K562 (cell line): Measurements from ENCODE around the gene TK1. TPM values are rescaled to one million over a fixed set of nuclear protein-coding genes. Genes with fewer than 3 reads are reported as not detected.

ENCODE experiments used
- CBFA2T2 ChIP-seq: fragments of 450-650 bp; conservative IDR thresholded peaks from 2 replicates; pipeline ENCODE4 v1.6.1; 2017; ENCODE audit warnings: mild to moderate bottlenecking
- CREM ChIP-seq: IDR thresholded peaks from 2 replicates; pipeline ENCODE4 v1.6.1; 2014; ENCODE audit warnings: antibody characterized with exemption, low read depth
- DPF2 ChIP-seq: fragments of 450-650 bp; IDR thresholded peaks from 2 replicates; pipeline ENCODE4 v1.6.1; 2016
- ETV5 ChIP-seq: sonication (generic); formaldehyde crosslinking; IDR thresholded peaks from 2 replicates; pipeline ENCODE4 v1.4.0; 2020; ENCODE audit warnings: low read depth, mild to moderate bottlenecking, missing genetic modification reagents
- EWSR1 ChIP-seq: fragments of 450-650 bp; IDR thresholded peaks from 2 replicates; pipeline ENCODE4 v1.6.1; 2018; ENCODE audit warnings: borderline replicate concordance, mild to moderate bottlenecking, low read depth, moderate library complexity; ENCODE audit not compliant: partially characterized antibody
- ILK ChIP-seq: fragments of 450-650 bp; IDR thresholded peaks from 2 replicates; pipeline ENCODE4 v1.6.1; 2016; ENCODE audit warnings: missing genetic modification characterization, low read depth, mild to moderate bottlenecking, missing compliant biosample characterization, moderate library complexity, borderline replicate concordance
- MLLT1 ChIP-seq, 2 experiments: fragments of 450-650 bp; IDR thresholded peaks; 2 replicates each; pipeline ENCODE4 v1.6.1; 2016
- NELFE ChIP-seq: IDR thresholded peaks from 2 replicates; pipeline ENCODE4 v1.6.1; 2011; ENCODE audit warnings: mild to moderate bottlenecking; ENCODE audit not compliant: insufficient read depth, insufficient read length
- PCBP1 ChIP-seq: fragments of 200-400 bp; formaldehyde crosslinking; IDR thresholded peaks from 2 replicates; pipeline ENCODE4 v1.6.1; 2018; ENCODE audit warnings: mild to moderate bottlenecking, low read depth, low read length; ENCODE audit not compliant: poor library complexity, severe bottlenecking
- PHTF2 ChIP-seq: fragments of 250-450 bp; sonication (Bioruptor Pico); IDR thresholded peaks from 2 replicates; pipeline ENCODE4 v1.5.0; 2021; ENCODE audit warnings: mild to moderate bottlenecking
- POLR2A ChIP-seq: fragments of 450-650 bp; conservative IDR thresholded peaks from 2 replicates; pipeline ENCODE4 v1.6.1; 2016
- POLR2G ChIP-seq: fragments of 200-400 bp; formaldehyde crosslinking; IDR thresholded peaks from 2 replicates; pipeline ENCODE4 v1.6.1; 2017; ENCODE audit warnings: low read depth, mild to moderate bottlenecking, antibody characterized with exemption, low read length, moderate library complexity
- RBFOX2 ChIP-seq: fragments of 200-400 bp; formaldehyde crosslinking; IDR thresholded peaks from 2 replicates; pipeline ENCODE4 v1.6.1; 2017; ENCODE audit warnings: low read depth, mild to moderate bottlenecking, low read length, moderate library complexity
- RFX7 ChIP-seq: fragments of 250-450 bp; sonication (Bioruptor Pico); IDR thresholded peaks from 2 replicates; pipeline ENCODE4 v1.5.1; 2021; ENCODE audit warnings: mild to moderate bottlenecking
- SLC30A9 ChIP-seq: fragments of 250-450 bp; sonication (Bioruptor Pico); IDR thresholded peaks from 2 replicates; pipeline ENCODE4 v1.8.0; 2022; ENCODE audit warnings: mild to moderate bottlenecking, moderate library complexity
- SMARCC2 ChIP-seq: fragments of 450-650 bp; IDR thresholded peaks from 2 replicates; pipeline ENCODE4 v1.6.1; 2017; ENCODE audit warnings: antibody characterized with exemption, moderate library complexity, mild to moderate bottlenecking, low read depth
- SUPT5H ChIP-seq: fragments of 450-650 bp; IDR thresholded peaks from 2 replicates; pipeline ENCODE4 v1.6.1; 2016
- THAP12 ChIP-seq: fragments of 250-450 bp; sonication (Bioruptor Pico); IDR thresholded peaks from 2 replicates; pipeline ENCODE4 v1.9.0; 2021; ENCODE audit warnings: mild to moderate bottlenecking, inconsistent platforms
- XRCC4 ChIP-seq: IDR thresholded peaks from one replicate; pipeline ENCODE4 v1.6.1; 2011; ENCODE audit not compliant: insufficient read depth, insufficient read length; ENCODE audit errors: extremely low read depth
- ZBTB1 ChIP-seq: sonication (generic); formaldehyde crosslinking; IDR thresholded peaks from 2 replicates; pipeline ENCODE4 v1.8.1; 2023; ENCODE audit warnings: missing genetic modification reagents, low read depth, mild to moderate bottlenecking, borderline replicate concordance
- ZBTB26 ChIP-seq: fragments of 450-650 bp; formaldehyde crosslinking; IDR thresholded peaks from 2 replicates; pipeline ENCODE4 v1.4.0; 2022; ENCODE audit warnings: missing genetic modification characterization
- ZC3H11A ChIP-seq: IDR thresholded peaks from 2 replicates; pipeline ENCODE4 v1.6.1; 2012; ENCODE audit warnings: low read depth, low read length, improper control_type of control experiment
- ZNF146 ChIP-seq: IDR thresholded peaks from one replicate; pipeline ENCODE4 v1.6.1; 2018; ENCODE audit warnings: missing compliant biosample characterization; ENCODE audit not compliant: unreplicated experiment
- ZNF431 ChIP-seq: sonication (generic); formaldehyde crosslinking; IDR thresholded peaks from 2 replicates; pipeline ENCODE4 v1.8.0; 2022; ENCODE audit warnings: mild to moderate bottlenecking, missing genetic modification reagents
- ZNF449 ChIP-seq: fragments of 250-450 bp; sonication (Bioruptor Pico); IDR thresholded peaks from 2 replicates; pipeline ENCODE4 v1.8.0; 2022; ENCODE audit warnings: moderate library complexity, mild to moderate bottlenecking, inconsistent platforms
- polyA plus RNA-seq, 8 experiments: library from polyadenylated mRNA; depleted of rRNA in 4 of 8; stranded (reverse) in 5 of 8; unstranded in 3 of 8; fragments of >200 nt; fragmentation: Nextera tagmentation in 2 of 8; fragmentation: Illumina TruSeq in 1 of 8; extraction: Ambion mirVana in 2 of 8; extraction: Trizol in 1 of 8; gene quantifications; 2 replicates each; pipeline versions ENCODE4 v1.2.1 to v1.2.3, GENCODE V29; 2011 to 2014; ENCODE audit warnings: inconsistent platforms in 1 of 8, missing spikeins in 1 of 8
- total RNA-seq, 7 experiments: library from RNA; depleted of rRNA in 6 of 7; stranded (reverse); fragments of >200 nt in 6 of 7; fragmentation: Illumina TruSeq in 2 of 7; extraction: Trizol in 2 of 7; gene quantifications; 2 replicates each; pipeline versions ENCODE4 v1.2.1 to v1.2.3, GENCODE V29; 2011 to 2021; ENCODE audit warnings: low replicate concordance in 1 of 7

The TK1 gene
- total and polyA plus RNA-seq, 9 of the 15 experiments (the other 6 are each of a cell fraction or from before 2014, with no cell fraction given), result 8.4 to 280 (median 103) TPM

- TF ChIP-seq RBFOX2, result peak; percentile 75
- TF ChIP-seq PHTF2, result no peak
- peak; percentile 52 for TF ChIP-seq POLR2A
- no peak for TF ChIP-seq RFX7 (CRISPR knock-in tag)
- TF ChIP-seq XRCC4, result no peak
- TF ChIP-seq CBFA2T2, result no peak
- no peak for TF ChIP-seq SMARCC2
- peak; percentile 69 for TF ChIP-seq SUPT5H
- TF ChIP-seq CREM, result no peak
- no peak for TF ChIP-seq PCBP1
- TF ChIP-seq ZNF449 (CRISPR knock-in tag), result no peak
- no peak for TF ChIP-seq EWSR1
- TF ChIP-seq MLLT1 (IDR thresholded peaks at IDR 0.05), result no peak
- peak; percentile 83 for TF ChIP-seq POLR2G
- TF ChIP-seq ZBTB26 (CRISPR knock-in tag), result no peak
- TF ChIP-seq ZC3H11A, result no peak
- no peak for TF ChIP-seq SLC30A9 (CRISPR knock-in tag)
- TF ChIP-seq NELFE, result no peak
- TF ChIP-seq ZNF431 (CRISPR knock-in tag), result no peak
- no peak for TF ChIP-seq DPF2
- no peak for TF ChIP-seq ZNF146 (CRISPR knock-in tag)
- TF ChIP-seq ZBTB1 (CRISPR knock-in tag), result no peak
- TF ChIP-seq THAP12 (CRISPR knock-in tag), result no peak
- no peak for TF ChIP-seq ILK (tag)
- no peak for TF ChIP-seq ETV5 (CRISPR knock-in tag)
Observed at GRCh38 chr17:78174346-78174869, 12.4 kb downstream of the TK1 start (continued).
